GM21786 (cell line): ENCODE results near the gene CT47B1.
"Not testable (repeated sequence)": the region's sequence is repeated elsewhere in the genome, so short reads cannot be mapped to it uniquely, and the experiment has no call there.

Source experiments
- ATAC-seq: cut with Tn5 transposase; IDR thresholded peaks from one replicate; pipeline ENCODE4 v1.9.1; 2021; ENCODE audit not compliant: unreplicated experiment

The CT47B1 gene

GRCh38 chrX:120875766-120876165, at the start of gene CT47B1:
Gene CT47B1 (minus strand): TSS chrX:120875866. CDS start chrX:120875670, 196 bp downstream.
- ATAC-seq: not testable (repeated sequence)

- ATAC-seq: no peak
Measured at GRCh38 chrX:120874678-120875557, 748 bp downstream of the CT47B1 start.

- no peak for ATAC-seq
Measured at GRCh38 chrX:120857240-120857639, 18.4 kb downstream of the CT47B1 start.

- ATAC-seq: no peak
Measured at GRCh38 chrX:120840827-120841226, 34.8 kb downstream of the CT47B1 start.

- no peak for ATAC-seq
Measured at GRCh38 chrX:120839491-120839890, 36.2 kb downstream of the CT47B1 start.

GRCh38 chrX:120827213-120827612, 48.5 kb downstream of the CT47B1 start:
- not testable (repeated sequence) for ATAC-seq

- no peak for ATAC-seq
Measured at GRCh38 chrX:120825146-120825545, 50.5 kb downstream of the CT47B1 start.

GRCh38 chrX:120824021-120824420, 51.6 kb downstream of the CT47B1 start:
- ATAC-seq: no peak

GRCh38 chrX:120823556-120823955, 52.1 kb downstream of the CT47B1 start:
- ATAC-seq: no peak
